Muscle of arm (tissue), 12 donors: ENCODE data around the gene CFAP92. TPM values are rescaled to one million over a fixed set of nuclear protein-coding genes. Genes with fewer than 3 reads are reported as not detected.

Source experiments
- DNase-seq: peaks from one replicate; pipeline ENCODE4 v3.0.0-alpha.2; 2013
- polyA plus RNA-seq, 12 donors: library from polyadenylated mRNA; unstranded; fragments of 120-200 nt; gene quantifications; one replicate each; pipeline ENCODE4 v1.2.1, GENCODE V29; 2013; ENCODE audit not compliant: insufficient read length in 12 of 12

Gene CFAP92
- polyA plus RNA-seq, 12 donors, result 0.42 to 3.9 (median 1.1) TPM; not detected in 2

DNA sequence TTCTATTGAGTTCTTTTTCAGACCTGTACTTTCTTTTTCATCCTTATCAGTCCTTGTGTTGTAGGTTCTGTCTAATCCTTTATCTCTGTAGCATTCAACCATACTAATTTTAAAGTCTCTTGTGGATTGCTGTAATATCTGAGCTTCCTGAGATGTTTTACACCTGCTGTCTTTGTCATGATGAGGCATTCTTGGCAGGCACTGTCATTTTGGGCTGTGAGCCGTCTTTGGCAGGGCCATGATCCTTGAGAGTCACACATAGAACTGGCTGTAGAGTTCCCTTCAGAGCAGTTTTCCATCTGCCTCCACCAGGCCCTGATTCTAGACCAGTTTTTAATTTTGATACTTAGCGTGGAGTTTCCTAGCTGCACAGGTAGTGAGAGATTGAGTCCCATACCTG is 13.9 kb upstream of the CFAP92 start:
- DNase-seq, result no peak

GRCh38 chr3:129006864-129007263 is 13.0 kb upstream of the CFAP92 start:
- no peak for DNase-seq

DNA sequence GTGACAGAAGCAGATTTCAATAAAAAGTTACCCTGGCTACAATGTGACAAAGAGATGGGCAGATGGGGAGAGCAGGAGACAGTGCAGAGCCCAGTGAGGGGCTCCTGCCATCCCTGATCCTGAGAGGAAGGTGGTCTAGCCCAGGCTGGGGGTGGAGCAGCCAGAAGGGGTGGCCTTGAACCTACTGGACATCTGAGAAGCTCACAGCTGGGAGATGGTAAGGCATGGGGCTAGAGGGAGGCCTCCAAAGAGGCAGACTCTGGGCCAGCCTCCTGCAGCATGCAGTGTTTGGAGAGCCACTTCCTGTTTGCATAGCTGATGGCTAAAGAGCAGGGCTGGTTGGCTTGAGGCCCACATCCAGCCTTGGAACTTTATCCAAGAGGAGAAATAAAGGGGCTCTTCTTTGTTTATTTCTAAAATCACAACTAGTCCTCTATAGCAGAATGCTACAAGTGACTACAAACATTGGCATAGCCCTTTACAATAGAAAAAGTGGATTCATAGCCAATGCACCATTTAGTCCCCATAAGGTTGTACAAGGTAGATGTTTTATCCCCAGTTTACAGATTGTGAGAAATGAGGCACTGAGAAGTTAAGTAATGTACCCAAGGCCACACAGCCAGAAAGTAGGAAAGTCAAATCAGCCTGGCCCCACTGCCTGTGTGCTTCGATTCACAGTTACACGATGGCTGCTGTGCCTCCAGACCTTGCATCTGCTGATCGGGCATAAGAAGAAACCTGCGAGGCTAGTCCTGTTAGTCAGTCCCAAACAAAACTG is 11.8 kb upstream of the CFAP92 start:
- no peak for DNase-seq

- DNase-seq, result no peak
Measured at GRCh38 chr3:129004639-129005295, 10.9 kb upstream of the CFAP92 start.

GRCh38 chr3:129003578-129004112 is 9.8 kb upstream of the CFAP92 start:
- no peak for DNase-seq

DNA sequence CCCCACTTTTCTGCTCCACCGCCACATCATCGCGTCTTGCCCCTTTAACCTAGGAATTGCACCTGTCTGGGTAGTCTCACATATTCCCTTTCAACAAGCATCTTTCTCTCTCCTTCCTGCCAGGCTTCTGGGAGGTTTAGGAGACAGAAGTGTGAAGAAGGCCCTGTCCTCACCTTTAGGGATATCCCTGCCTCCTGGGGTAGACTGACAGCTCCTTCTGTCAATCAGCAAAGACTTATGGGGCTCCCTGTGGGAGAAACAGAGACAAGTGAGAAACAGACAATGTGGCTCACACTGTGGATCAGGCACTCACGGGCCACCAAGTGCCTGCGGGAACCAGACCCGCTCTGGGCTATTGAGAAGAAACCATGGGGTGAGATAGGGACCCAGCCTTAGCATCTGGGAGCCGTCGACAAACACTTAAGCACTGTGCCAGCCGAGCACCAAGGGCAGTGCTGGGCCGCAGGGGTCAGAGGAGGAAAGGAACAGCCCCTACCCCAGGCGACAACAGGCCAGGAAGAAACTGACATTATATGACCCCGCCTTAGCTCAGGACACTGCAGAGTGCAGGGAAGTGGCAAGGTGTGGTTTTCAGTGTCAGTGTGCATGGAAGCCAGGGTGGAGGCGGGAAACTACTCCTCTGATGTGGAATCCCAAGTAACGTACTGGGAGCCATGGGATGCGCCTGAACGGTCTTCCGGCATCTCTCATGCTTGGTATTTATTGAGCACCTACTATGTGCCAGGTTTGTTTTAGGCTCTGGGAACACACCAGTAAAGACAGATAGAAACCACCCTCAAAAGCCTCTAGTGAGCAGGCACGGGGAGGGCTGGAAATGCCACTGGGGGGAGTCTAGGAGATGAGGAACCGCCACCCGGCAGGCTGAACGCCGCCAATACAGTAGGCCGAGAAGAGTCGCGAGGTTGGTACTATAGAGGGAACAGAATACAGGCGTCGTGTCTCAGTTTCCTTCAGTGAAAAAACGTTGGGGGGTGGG is 9.0 kb upstream of the CFAP92 start:
- DNase-seq, result no peak

DNA sequence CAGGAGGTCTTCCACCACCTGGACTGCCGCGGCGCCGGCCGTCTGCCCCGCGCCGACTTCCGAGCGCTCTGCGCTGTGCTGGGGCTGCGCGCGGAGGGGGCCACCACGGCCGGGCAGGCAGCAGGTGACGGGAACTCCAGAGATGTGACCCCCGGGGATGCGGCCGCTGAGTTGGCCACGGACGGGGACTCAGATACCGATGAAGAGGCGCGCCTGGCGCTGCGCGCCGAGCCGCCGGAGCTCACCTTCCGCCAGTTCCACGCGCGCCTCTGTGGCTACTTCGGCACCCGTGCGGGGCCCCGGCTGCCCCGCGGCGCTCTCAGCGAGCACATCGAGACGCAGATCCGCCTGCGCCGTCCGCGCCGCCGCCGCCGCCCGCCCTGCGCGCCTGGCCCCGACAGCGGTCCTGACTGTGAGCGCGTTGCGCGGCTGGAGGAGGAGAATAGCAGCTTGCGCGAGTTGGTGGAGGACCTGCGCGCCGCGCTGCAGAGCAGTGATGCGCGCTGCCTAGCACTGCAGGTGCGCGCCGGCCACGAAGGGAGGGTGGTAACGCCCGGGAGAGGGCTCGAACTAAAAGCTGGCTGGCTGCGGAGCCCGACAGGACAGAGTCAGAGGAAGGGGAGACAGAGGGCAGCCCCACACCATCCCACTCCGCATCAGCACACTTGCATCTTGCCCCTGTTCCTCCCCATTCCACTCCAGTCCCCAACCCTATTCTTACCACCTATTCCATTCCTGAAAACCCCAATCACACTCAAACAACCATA is 8.1 kb upstream of the CFAP92 start:
- DNase-seq, result no peak

DNA sequence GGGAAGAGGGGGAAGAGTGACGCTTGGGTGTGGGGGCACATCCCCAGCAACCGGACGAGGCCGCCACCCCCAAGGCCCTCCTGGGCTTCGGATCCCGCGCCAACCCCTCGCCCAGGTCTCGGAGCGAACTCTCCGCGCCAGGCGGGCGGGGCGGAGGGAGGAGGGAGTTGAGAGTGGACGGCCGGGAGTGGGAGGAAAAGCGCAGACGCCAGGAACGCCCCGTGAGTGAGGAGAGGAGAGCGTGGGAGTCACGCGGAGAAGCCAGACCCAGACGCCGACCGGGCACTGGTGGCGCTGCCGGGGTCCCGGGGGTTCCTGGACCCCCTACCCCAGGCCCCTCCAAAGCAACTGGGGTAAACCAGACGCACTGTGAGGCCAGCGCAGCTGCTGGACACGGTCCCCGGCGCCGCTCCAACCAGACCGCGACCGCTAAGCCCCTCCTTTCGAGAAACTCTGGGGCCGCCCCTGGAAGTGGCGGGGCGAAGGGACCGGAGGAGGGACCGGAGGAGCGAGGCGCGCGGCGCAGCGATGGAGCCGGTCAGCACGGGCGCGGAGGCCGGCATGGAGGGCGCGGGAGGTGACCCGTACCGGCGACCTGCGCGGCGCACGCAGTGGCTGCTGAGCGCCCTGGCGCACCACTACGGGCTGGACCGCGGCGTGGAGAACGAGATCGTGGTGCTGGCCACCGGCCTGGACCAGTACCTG is 7.4 kb upstream of the CFAP92 start, which contains the start of gene EFCC1:
EFCC1 (plus strand) TSS at position 204 of the 705 bp plus-strand sequence; CDS start at position 529, 325 bp downstream.
- DNase-seq, result peak; percentile 74

DNA sequence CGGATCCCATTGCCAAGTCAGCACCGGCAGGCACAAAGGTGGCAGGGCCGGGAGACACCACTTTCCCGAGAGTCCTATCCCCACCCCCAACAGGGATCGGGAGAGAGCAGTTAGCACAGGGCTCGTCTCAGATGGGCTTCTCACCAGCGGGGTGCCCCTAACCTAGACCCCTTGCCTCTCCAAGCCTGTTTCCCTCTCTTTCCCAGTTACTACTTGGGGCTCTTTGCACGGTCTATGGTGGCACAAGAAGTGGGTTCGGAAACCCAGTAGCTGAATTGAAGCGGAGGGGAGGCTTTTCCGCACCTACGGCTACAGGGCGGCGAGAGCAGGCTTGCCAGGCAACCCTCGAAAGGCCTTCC is 6.8 kb upstream of the CFAP92 start:
- no peak for DNase-seq

DNA sequence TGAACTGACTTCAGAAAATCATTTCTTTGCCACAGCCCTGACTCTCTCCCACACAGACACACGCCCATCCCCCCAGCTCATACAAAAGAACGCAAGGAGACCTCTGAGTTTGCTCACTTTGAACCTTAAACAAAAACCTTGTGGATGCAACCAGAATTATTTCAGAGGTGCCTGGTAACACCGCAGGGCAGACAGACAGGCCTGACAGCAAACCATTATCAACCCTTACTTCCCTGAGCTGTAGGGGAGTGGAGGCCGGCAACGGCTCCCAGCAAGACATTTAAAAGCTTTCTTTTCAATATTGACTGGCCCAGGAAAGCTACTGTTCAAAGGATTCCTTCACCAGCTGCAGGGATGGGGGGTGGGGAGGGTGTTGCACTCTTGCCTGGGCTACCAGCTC is 5.2 kb upstream of the CFAP92 start:
- DNase-seq, result no peak

DNA sequence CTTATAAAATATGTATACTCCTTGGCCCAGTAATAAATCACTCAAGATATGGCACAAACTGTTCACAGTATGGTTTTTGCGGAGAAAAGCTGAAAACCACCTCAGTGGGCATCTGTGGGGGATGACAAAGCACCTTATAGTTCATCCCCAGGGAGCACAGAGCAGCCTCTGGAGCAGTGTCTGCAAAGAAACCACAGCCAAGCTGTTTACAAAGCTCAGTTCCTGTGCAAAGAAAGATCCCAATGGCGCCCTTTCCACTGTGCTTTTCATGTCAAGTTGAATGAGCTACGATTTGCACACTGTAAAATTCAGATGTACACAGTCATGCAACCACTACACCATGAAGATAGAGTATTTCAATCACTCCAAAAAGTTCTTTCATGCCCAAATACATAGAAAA is 4.7 kb upstream of the CFAP92 start:
- no peak for DNase-seq

GRCh38 chr3:128997486-128998133 is 3.7 kb upstream of the CFAP92 start:
- no peak for DNase-seq

GRCh38 chr3:128996726-128997125 is 2.9 kb upstream of the CFAP92 start:
- DNase-seq, result no peak

GRCh38 chr3:128996200-128996599 is 2.3 kb upstream of the CFAP92 start:
- no peak for DNase-seq

GRCh38 chr3:128995737-128996136 is 1.9 kb upstream of the CFAP92 start:
- DNase-seq, result no peak

- no peak for DNase-seq
Measured at GRCh38 chr3:128994581-128995546, 988 bp upstream of the CFAP92 start.

DNA sequence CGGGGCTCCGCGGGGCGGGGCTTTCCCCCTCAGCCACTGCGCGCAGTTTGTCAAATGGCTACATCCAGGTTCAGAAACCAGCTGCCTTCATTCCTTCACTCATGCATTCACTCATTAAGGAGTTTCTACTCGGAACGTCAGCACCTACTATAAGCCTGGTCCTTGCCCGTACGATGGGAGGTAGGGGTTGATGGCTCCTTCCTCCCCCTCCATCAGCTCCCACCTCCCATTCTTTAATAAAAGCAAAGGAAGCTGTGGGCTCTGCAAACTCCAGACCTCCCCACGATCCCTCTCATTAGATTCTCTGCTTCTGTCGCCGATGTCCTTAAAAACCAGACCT is 267 bp upstream of the CFAP92 start:
- no peak for DNase-seq

- DNase-seq, result no peak
Measured at GRCh38 chr3:128992926-128993460, 883 bp downstream of the CFAP92 start.
